SK-N-SH (cell line): ENCODE data around the gene CXCL3. TPM values are rescaled to one million over a fixed set of nuclear protein-coding genes. Genes with fewer than 3 reads are reported as not detected.

Experiments used
- CTCF ChIA-PET: fragments of 300-600, 350-600 bp; formaldehyde crosslinking; extraction: SDS; loops from one replicate; lab custom pipeline; 2021; lab: Yijun Ruan, JAX
- POLR2A ChIA-PET: fragments of 350-600 bp; sonication (Branson Sonifier 250); formaldehyde crosslinking; extraction: SDS; loops from one replicate; lab custom pipeline; 2020; ENCODE audit warnings: antibody characterized with exemption, inconsistent platforms; lab: Yijun Ruan, JAX
- DNase-seq: peaks from one replicate; pipeline ENCODE4 v3.0.0; 2012
- H2AFZ ChIP-seq: fragments of 200-600 bp; sonication (generic); 2 replicates; pipeline ENCODE4 v1.8.1; 2016; ENCODE audit warnings: antibody characterized with exemption, mild to moderate bottlenecking, low read depth
- H3F3A ChIP-seq: fragments of 200-600 bp; sonication (generic); replicated peaks from 2 replicates; pipeline ENCODE3; 2016; ENCODE audit warnings: antibody characterized with exemption, mild to moderate bottlenecking; ENCODE audit not compliant: insufficient read depth
- H3K27ac ChIP-seq, 2 experiments: fragments of 200-500 bp in 1 of 2; fragments of 200-600 bp in 1 of 2; sonication (Bioruptor generic) in 1 of 2; sonication (generic), shearing (Covaris generic) in 1 of 2; 2 replicates each; pipeline versions ENCODE4 v1.5.1 to v1.6.1; 2014 to 2016; ENCODE audit warnings: low read depth in 2 of 2, inconsistent platforms in 1 of 2, low read length in 1 of 2, mild to moderate bottlenecking in 1 of 2, mixed read lengths in 1 of 2
- H3K27me3 ChIP-seq: fragments of 200-600 bp; sonication (generic), shearing (Covaris generic); 2 replicates; pipeline ENCODE4 v1.6.1; 2016; ENCODE audit warnings: mixed run types; ENCODE audit not compliant: insufficient read depth
- H3K36me3 ChIP-seq, 2 experiments: fragments of 200-500 bp in 1 of 2; fragments of 200-600 bp in 1 of 2; sonication (Bioruptor generic) in 1 of 2; sonication (generic) in 1 of 2; replicated peaks in 1 of 2; 2 replicates each; pipeline versions ENCODE3 to v1.5.1; 2014 to 2016; ENCODE audit warnings: low read length in 1 of 2, mild to moderate bottlenecking in 1 of 2; ENCODE audit not compliant: insufficient read depth in 2 of 2, control insufficient read depth in 1 of 2
- H3K4me1 ChIP-seq, 2 experiments: fragments of 200-500 bp in 1 of 2; fragments of 200-600 bp in 1 of 2; sonication (Bioruptor generic) in 1 of 2; sonication (generic), shearing (Covaris generic) in 1 of 2; 2 replicates each; pipeline versions ENCODE4 v1.5.1 to v1.6.1; 2014 to 2016; ENCODE audit warnings: low read depth in 1 of 2, low read length in 1 of 2, mixed run types in 1 of 2; ENCODE audit not compliant: insufficient read depth in 2 of 2, control insufficient read depth in 1 of 2
- H3K4me2 ChIP-seq: fragments of 200-600 bp; sonication (generic), shearing (Covaris generic); 2 replicates; pipeline ENCODE4 v1.6.1; 2017; ENCODE audit warnings: mixed run types
- H3K4me3 ChIP-seq, 2 experiments: fragments of 200-500 bp in 1 of 2; fragments of 200-600 bp in 1 of 2; sonication (Bioruptor generic) in 1 of 2; sonication (generic), shearing (Covaris generic) in 1 of 2; 2 replicates each; pipeline versions ENCODE4 v1.5.1 to v1.8.1; 2014 to 2016; ENCODE audit warnings: low read depth in 2 of 2, inconsistent platforms in 1 of 2, low read length in 1 of 2, mild to moderate bottlenecking in 1 of 2, mixed read lengths in 1 of 2, moderate library complexity in 1 of 2
- H3K79me2 ChIP-seq: fragments of 200-600 bp; sonication (generic); 2 replicates; pipeline ENCODE4 v1.8.1; 2017; ENCODE audit warnings: mild to moderate bottlenecking; ENCODE audit not compliant: insufficient read depth
- H3K9ac ChIP-seq: fragments of 200-600 bp; sonication (generic); 2 replicates; pipeline ENCODE4 v1.6.1; 2017; ENCODE audit warnings: mixed run types
- H3K9me2 ChIP-seq: fragments of 200-600 bp; sonication (generic); 2 replicates; pipeline ENCODE4 v1.6.1; 2017; ENCODE audit warnings: mixed run types
- H3K9me3 ChIP-seq: fragments of 200-600 bp; sonication (generic); 2 replicates; pipeline ENCODE4 v1.6.1; 2017; ENCODE audit warnings: mixed run types, mild to moderate bottlenecking, moderate library complexity
- H4K20me1 ChIP-seq: fragments of 200-600 bp; sonication (generic); 2 replicates; pipeline ENCODE4 v1.6.1; 2017; ENCODE audit warnings: mild to moderate bottlenecking, mixed run types; ENCODE audit not compliant: insufficient read depth
- CHD2 ChIP-seq: fragments of 150-350 bp; IDR thresholded peaks from 2 replicates; pipeline ENCODE4 v1.6.1; 2018; ENCODE audit warnings: low read length; ENCODE audit not compliant: partially characterized antibody
- ELF1 ChIP-seq: IDR thresholded peaks from 2 replicates; pipeline ENCODE4 v1.4.0; 2012
- MEF2A ChIP-seq: IDR thresholded peaks from 2 replicates; pipeline ENCODE4 v1.4.0; 2012; ENCODE audit warnings: low read depth, borderline replicate concordance
- MXI1 ChIP-seq: IDR thresholded peaks from 2 replicates; pipeline ENCODE4 v1.6.1; 2012; ENCODE audit warnings: mild to moderate bottlenecking, low read depth, low read length, improper control_type of control experiment
- NFIC ChIP-seq: IDR thresholded peaks from 2 replicates; pipeline ENCODE4 v1.4.0; 2012; ENCODE audit warnings: borderline replicate concordance
- RAD21 ChIP-seq: IDR thresholded peaks from 2 replicates; pipeline ENCODE4 v1.6.1; 2012; ENCODE audit warnings: mild to moderate bottlenecking, low read length
- RFX5 ChIP-seq: IDR thresholded peaks from 2 replicates; pipeline ENCODE4 v1.6.1; 2012; ENCODE audit warnings: mild to moderate bottlenecking, improper control_type of control experiment, low read length
- SMC3 ChIP-seq: IDR thresholded peaks from 2 replicates; pipeline ENCODE4 v1.6.1; 2012; ENCODE audit warnings: low read depth, low read length, improper control_type of control experiment
- WGBS: methylation state at CpG from one replicate; pipeline ENCODE4 v1.1.6; 2017; ENCODE audit warnings: low lambda C conversion rate; 5-methylcytosine and 5-hydroxymethylcytosine counted together
- polyA plus RNA-seq, 3 experiments: library from polyadenylated mRNA; depleted of rRNA; stranded (reverse); fragments of >200 nt; gene quantifications; 2 replicates each; pipeline ENCODE4 v1.2.3, GENCODE V29; 2012
- small RNA-seq, 7 experiments: library from RNA; depleted of rRNA; stranded (forward); fragments of <200 nt; gene quantifications; one replicate each; pipeline ENCODE3, GENCODE V24; 2012
- TF ChIP-seq, protein P1 (sequence below): fragments of 200-600 bp; sonication (generic); IDR thresholded peaks from 2 replicates; pipeline ENCODE4 v1.6.1; 2017; ENCODE audit warnings: antibody characterized with exemption, mild to moderate bottlenecking, moderate library complexity
- TF ChIP-seq, protein P2 (sequence below): IDR thresholded peaks from 2 replicates; pipeline ENCODE4 v1.4.0; 2012; ENCODE audit warnings: low read depth
- TF ChIP-seq, protein P3 (sequence below): fragments of 150-350 bp; IDR thresholded peaks from 2 replicates; pipeline ENCODE4 v1.6.1; 2016; ENCODE audit warnings: mild to moderate bottlenecking, low read depth, low read length
- TF ChIP-seq, protein P4 (sequence below): IDR thresholded peaks from 2 replicates; pipeline ENCODE4 v1.6.1; 2012; ENCODE audit warnings: mild to moderate bottlenecking, low read depth, low read length, moderate library complexity

Gene CXCL3
- polyA plus RNA-seq, 1 of the 3 experiments (the other 2 are of a cell fraction) = 0.31 TPM

DNA sequence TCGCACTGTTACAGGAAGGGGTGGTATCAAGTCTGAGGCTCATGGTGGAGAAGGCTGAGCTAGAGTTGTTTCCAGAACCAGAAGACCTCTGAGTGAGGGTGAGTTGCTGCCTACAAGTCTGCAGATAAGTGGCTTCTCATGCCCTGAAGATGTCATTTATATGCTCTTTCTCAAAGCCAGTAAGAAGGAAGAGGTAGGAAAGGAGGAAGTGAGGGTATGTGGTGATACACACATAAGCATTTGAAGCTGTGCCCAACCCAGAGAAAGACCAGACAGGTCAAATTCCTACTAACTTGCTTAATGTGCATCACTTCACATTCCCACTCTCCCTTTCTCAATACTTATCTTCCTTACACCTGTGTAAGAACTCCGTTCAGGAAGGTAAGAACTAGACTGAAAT is 50.4 kb downstream of the CXCL3 start, which contains the start of gene PPBP:
Gene PPBP (minus strand): TSS at position 130 of the 400 bp plus-strand sequence. CDS start 87 bp downstream, at position 43.
- Histone ChIP-seq H2AFZ (no peak within 1 kb of the TSS), H3F3A (no peaks in the 10 kb centered on the region), H3K36me3 (no peaks in the 10 kb centered on the region), H3K27ac (no peak within 1 kb of the TSS), H3K9ac (no peak within 1 kb of the TSS), H4K20me1 (no peaks in the 10 kb centered on the region), H3K27me3 (no peaks in the 10 kb centered on the region; the same call in 1 of the 2 replicates), H3K9me3 (no peaks in the 10 kb centered on the region), H3K4me2 (no peak within 1 kb of the TSS), H3K4me1 (no peaks in the 10 kb centered on the region), H3K79me2 (no peaks in the 10 kb centered on the region), H3K9me2 (no peaks in the 10 kb centered on the region), H3K4me3 (no peak within 1 kb of the TSS)
- TF ChIP-seq, protein P1, sequence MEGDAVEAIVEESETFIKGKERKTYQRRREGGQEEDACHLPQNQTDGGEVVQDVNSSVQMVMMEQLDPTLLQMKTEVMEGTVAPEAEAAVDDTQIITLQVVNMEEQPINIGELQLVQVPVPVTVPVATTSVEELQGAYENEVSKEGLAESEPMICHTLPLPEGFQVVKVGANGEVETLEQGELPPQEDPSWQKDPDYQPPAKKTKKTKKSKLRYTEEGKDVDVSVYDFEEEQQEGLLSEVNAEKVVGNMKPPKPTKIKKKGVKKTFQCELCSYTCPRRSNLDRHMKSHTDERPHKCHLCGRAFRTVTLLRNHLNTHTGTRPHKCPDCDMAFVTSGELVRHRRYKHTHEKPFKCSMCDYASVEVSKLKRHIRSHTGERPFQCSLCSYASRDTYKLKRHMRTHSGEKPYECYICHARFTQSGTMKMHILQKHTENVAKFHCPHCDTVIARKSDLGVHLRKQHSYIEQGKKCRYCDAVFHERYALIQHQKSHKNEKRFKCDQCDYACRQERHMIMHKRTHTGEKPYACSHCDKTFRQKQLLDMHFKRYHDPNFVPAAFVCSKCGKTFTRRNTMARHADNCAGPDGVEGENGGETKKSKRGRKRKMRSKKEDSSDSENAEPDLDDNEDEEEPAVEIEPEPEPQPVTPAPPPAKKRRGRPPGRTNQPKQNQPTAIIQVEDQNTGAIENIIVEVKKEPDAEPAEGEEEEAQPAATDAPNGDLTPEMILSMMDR = no peak
- TF ChIP-seq ELF1 = no peak
- no peak for TF ChIP-seq RAD21
- no peak for TF ChIP-seq CHD2
- no peak for TF ChIP-seq RFX5
- no peak for TF ChIP-seq MXI1
- TF ChIP-seq, protein P2, sequence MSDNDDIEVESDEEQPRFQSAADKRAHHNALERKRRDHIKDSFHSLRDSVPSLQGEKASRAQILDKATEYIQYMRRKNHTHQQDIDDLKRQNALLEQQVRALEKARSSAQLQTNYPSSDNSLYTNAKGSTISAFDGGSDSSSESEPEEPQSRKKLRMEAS = no peak
- TF ChIP-seq MEF2A = no peak
- TF ChIP-seq, protein P3, sequence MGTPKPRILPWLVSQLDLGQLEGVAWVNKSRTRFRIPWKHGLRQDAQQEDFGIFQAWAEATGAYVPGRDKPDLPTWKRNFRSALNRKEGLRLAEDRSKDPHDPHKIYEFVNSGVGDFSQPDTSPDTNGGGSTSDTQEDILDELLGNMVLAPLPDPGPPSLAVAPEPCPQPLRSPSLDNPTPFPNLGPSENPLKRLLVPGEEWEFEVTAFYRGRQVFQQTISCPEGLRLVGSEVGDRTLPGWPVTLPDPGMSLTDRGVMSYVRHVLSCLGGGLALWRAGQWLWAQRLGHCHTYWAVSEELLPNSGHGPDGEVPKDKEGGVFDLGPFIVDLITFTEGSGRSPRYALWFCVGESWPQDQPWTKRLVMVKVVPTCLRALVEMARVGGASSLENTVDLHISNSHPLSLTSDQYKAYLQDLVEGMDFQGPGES = no peak
- TF ChIP-seq, protein P4, sequence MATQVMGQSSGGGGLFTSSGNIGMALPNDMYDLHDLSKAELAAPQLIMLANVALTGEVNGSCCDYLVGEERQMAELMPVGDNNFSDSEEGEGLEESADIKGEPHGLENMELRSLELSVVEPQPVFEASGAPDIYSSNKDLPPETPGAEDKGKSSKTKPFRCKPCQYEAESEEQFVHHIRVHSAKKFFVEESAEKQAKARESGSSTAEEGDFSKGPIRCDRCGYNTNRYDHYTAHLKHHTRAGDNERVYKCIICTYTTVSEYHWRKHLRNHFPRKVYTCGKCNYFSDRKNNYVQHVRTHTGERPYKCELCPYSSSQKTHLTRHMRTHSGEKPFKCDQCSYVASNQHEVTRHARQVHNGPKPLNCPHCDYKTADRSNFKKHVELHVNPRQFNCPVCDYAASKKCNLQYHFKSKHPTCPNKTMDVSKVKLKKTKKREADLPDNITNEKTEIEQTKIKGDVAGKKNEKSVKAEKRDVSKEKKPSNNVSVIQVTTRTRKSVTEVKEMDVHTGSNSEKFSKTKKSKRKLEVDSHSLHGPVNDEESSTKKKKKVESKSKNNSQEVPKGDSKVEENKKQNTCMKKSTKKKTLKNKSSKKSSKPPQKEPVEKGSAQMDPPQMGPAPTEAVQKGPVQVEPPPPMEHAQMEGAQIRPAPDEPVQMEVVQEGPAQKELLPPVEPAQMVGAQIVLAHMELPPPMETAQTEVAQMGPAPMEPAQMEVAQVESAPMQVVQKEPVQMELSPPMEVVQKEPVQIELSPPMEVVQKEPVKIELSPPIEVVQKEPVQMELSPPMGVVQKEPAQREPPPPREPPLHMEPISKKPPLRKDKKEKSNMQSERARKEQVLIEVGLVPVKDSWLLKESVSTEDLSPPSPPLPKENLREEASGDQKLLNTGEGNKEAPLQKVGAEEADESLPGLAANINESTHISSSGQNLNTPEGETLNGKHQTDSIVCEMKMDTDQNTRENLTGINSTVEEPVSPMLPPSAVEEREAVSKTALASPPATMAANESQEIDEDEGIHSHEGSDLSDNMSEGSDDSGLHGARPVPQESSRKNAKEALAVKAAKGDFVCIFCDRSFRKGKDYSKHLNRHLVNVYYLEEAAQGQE = no peak
- TF ChIP-seq NFIC = no peak
- no peak for TF ChIP-seq SMC3
- WGBS = 14% methylated on average over 2 of the region's 2 CpGs
- ChIA-PET POLR2A (no interaction called here), CTCF (no interaction called here)
- no peak for DNase-seq

Small RNAs within 50 kb of the gene (small RNA-seq; reads per million reads assigned to genes)
- gene RN7SL218P = 0 reads per million in 7 experiments

Other genes starting within 250 kb of the CXCL3 start
- 0.02 and 0.03 TPM in 2 replicates for gene CXCL6, start 202.0 kb downstream of the CXCL3 start, polyA plus RNA-seq (2012; rRNA removed)
- gene PF4V1, start 185.4 kb downstream of the CXCL3 start, polyA plus RNA-seq (2012; rRNA removed) = not detected in 2 replicates
- 0.06 and 0.12 TPM in 2 replicates for gene CXCL1, start 169.3 kb downstream of the CXCL3 start, polyA plus RNA-seq (2012; rRNA removed)
- gene PF4, start 56.7 kb downstream of the CXCL3 start, polyA plus RNA-seq (2012; rRNA removed) = not detected in 2 replicates
- not detected in 2 replicates for gene PPBP, start 50.5 kb downstream of the CXCL3 start, polyA plus RNA-seq (2012; rRNA removed)
- gene CXCL5, start 40.0 kb downstream of the CXCL3 start, polyA plus RNA-seq (2012; rRNA removed) = 0.02 and 0.03 TPM in 2 replicates
- 20.9 and 33.7 TPM in 2 replicates for gene CXCL2, start 60.5 kb upstream of the CXCL3 start, polyA plus RNA-seq (2012; rRNA removed)
- 4.8 and 8.2 TPM in 2 replicates for gene MTHFD2L, start 119.4 kb upstream of the CXCL3 start, polyA plus RNA-seq (2012; rRNA removed)